GM21515 (cell line): ENCODE data around the gene GAS7.
"Not testable (repeated sequence)": the region's sequence is repeated elsewhere in the genome, so short reads cannot be mapped to it uniquely, and the experiment has no call there.

Experiments
- ATAC-seq: cut with Tn5 transposase; IDR thresholded peaks from one replicate; pipeline ENCODE4 v1.9.1; 2021; ENCODE audit not compliant: unreplicated experiment

The GAS7 gene

DNA sequence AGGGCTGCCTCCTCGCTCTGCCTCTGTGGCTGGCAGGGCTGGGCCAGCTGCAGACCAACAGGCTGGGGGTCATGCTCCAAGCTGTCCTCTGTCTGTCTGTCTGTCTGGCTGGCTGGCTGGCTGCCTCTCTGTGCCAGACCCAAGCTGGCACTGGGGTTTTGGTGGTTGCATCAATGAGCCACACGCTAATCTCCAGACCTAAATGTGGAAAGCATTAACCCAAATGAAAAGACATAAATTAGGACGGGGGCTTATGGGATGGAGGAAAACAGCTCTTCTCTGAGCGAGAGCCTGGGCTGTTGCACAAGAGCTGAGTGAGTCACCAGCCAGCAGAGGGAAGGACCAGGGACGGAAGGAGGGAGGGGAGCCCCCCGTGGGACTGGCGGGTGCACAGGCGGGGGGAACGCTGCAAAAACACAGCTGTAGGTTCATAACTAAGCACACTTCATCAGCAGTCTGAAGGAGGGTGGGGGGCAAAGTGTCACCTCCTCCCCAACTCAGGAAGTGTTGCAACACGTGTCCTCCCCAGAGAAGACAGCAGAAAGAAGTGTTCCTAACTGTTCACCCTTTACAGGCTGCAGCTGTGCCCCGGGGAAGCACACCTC lies 83.4 kb downstream of the GAS7 start:
- no peak for ATAC-seq

DNA sequence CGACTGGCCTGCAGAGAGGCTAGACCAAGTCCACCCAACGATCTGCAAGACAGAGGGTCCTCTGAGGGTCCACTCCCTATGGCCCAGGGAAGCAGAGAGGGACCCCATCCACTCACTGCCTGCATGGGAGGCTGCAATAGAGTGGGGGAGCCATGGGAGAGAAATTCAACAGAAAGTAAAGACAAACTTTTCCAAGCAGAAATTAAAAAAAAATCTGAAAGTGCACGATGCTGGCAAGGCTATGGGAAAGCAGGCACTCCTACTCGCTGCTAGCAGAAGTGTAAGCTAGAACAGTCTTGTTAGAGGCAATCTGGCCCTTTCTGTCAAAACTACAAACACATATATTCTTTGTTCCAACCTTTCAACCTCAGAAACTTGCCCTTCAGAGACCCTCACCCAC lies 85.4 kb downstream of the GAS7 start:
- ATAC-seq: no peak

DNA sequence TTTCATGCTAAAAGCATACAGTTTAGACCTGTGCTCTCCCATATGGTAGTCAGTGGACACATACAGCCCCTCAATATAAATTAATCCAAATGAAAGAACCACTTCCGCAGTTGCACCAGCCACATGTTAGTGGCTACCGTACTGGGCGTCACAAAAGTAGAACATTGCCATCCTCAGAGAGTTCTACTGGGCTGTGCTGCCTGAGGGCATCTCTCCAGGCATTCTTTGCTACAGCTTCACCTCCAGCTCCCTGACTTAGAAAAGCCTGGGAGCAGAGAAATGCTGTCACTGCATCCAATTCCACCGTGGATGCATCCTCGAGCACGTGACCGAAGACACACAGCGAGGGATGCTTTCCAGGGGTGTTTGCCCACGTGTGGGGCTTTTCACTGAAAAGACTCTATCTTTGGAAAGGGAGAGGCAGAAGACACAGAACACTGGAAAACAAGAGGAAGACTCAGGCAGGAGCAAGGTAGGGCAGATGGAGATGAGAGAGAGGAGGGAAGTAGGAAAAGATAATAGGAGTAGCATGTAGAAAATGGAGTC lies 86.4 kb downstream of the GAS7 start:
- no peak for ATAC-seq

DNA sequence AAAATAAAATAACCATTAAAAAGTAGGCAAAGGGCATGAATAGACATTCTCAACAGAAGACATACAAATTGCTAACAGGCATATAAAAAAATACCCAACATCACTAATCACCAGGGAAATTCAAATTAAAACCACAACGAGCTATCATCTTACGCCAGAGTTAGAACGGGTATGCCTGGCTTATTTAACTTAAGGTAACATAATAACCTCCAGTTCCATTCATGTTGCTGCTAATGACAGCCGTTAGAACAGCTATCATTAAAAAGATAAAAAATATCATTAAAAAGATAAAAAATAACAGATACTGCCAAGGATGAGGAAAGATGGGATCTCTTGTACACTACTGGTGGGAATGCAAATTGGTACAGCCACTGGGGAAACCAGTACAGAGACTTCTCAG lies 89.3 kb downstream of the GAS7 start:
- no peak for ATAC-seq

DNA sequence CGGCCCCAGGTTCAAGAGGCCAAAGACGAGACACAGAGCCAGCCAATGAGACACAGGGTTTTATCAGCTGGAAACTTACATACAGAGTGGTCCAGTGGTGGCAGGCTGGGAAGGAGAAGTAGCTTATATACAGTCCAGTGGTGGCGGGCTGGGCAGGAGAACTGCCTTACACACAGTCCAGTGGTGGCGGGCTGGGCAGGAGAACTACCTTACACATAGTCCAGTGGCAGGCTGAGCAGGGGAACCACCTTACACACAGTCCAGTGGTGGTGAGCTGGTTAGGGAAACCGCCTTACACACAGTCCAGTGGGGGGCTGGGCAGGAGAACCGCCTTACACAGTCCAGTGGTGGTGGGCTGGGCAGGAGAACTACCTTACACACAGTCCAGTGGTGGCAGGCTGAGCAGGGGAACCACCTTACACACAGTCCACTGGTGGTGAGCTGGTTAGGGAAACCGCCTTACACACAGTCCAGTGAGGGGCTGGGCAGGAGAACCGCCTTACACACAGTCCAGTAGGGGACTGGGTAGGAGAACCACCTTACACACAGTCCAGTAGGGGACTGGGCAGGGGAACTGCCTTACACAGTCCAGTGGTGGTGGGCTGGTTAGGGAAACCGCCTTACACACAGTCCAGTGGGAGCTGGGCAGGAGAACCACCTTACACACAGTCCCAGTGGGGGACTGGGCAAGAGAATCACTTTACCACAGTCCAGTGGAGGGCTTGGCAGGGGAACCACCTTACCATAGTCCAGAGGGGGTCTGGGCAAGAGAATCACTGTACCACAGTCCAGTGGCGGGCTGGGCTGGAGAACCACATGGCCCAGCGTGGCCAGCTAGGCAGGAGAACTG lies 90.9 kb downstream of the GAS7 start:
- no peak for ATAC-seq

DNA sequence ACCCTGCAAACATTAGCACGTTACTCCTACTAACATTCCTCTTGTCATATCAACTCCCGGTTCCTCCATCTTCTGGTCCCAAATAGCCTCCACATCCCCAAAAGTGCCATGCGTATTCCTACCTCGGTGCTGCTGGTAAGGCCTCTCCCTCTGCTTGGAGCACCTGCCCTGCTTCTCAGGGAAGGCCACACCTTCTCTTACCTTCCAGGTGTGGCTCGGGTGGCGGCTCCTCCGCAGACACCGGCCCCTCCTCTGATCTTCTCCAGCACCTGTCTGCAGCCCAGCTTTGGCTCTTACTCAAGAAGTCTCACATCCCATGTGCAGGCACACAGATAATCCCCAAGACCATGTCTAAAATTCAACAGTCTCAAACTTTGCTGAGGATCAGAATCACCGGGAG lies 92.3 kb downstream of the GAS7 start:
- ATAC-seq: no peak

DNA sequence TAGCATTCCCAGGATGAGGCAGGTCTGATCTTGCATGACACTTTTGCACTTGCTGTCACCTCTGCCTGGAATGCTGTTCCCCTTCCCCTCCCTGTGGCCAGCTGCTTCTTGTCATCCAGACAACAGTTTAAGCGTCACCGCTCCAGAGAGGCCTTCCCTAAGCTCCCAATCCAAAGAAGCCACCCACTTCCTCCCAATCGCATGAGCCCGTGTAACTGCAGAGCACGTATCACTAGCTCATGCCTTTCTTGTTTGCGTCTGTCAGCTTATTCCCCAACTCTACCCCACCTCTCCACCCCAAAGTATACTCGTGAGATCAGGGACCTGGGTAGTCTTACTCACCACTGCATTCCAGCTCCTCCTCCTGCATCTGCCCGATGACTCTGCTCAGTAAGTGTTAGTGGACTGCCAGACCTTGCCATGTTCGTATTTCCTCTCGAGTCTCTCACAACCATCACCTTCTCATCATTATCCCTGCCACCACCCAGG lies 92.8 kb downstream of the GAS7 start:
- ATAC-seq: no peak

DNA sequence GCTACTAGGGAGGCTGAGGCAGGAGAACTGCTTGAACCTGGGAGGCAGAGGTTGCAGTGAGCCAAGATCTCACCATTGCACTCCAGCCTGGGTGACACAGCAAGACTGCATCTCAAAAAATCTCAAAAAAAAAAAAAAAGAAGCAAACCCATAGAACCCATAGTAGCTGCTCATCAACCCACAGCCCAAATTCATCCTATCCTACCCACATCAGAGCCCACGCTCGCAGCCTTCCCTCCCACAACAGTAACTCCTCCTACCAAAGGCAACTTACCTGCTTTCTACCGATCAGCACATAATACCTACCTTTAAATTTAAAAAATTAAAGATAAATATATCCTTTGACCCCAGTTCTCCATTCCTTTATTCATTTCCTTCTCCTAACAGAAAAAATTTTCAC lies 94.7 kb downstream of the GAS7 start:
- no peak for ATAC-seq

DNA sequence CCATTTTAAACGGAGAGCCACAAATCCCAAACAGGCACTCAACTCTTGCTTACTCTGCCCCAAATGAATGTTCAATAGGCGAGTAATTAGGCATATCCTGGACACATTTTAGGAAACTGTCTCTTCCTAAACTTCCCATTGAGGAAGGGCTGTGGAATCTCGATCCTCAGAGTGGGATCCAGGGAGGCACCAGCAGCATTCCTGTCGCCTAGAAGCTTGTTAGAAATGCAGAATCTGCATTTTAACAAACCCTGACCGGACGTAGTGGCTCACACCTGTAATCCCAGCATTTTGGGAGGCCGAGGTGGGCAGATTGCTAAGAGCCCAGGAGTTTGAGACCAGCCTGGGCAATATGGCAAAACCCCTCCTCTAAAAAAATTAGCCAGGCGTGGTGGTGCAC lies 95.6 kb downstream of the GAS7 start:
- no peak for ATAC-seq

DNA sequence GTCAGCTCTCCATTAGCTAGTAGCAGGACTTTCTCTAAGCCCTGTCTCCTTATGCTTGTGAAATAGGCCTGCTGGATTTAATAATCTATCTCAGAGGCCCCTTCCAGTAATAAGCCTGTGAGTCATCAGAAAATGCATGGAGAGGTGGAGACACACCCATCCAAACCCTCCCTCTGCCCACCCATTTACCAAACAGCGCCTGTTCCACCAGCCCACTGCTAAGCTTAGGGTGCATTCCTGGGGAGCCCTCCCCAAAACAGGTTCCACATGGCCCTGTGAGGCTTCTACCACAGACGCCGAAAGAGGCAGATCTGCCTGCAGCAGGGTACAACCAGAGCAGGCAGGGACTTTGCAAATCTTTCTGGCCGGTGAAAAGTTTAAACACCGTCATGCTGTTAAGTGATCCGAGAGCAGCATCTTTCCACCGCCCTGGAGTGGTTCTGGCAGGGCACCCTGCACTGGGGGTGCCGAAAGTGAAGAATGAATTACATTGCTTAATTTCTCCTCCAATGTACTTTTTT lies 99.3 kb downstream of the GAS7 start:
- ATAC-seq: no peak

DNA sequence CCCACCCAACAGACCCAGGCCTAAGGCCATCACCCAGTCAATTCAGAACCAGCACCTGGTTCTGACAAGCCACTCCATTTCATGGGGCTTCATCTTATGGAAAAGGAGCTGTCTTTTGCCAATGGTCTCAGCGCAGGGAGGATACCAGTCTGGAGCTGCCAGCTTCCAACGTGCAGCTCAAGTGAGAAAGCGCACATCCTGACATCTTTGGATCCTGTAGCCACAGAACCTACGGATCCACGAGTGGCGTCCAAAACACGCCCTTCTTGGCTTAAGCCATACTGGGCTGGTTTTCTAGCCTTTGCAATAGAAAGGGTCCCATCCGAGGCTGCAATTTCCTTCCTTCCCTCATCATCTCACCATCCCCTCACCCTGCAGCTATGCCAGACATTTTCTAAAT lies 101.8 kb downstream of the GAS7 start:
- no peak for ATAC-seq

DNA sequence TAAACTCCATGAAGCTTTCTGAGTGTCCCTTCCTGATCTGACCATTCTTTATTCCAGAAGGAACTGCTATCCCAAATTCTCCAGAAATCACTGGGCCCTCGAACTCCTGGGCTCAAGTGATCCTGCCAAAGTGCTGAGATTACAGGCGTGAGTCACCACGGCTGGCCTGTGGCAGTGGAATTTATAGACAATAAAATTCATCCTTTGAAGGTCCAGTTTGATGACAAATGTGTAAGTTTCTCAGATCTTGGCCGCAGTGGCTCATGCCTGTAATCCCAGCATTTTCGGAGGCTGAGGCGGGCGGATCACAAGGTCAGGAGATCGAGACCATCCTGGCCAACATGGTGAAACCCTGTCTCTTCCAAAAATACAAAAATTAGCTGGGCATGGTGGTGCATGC lies 103.1 kb downstream of the GAS7 start:
- not testable (repeated sequence) for ATAC-seq

DNA sequence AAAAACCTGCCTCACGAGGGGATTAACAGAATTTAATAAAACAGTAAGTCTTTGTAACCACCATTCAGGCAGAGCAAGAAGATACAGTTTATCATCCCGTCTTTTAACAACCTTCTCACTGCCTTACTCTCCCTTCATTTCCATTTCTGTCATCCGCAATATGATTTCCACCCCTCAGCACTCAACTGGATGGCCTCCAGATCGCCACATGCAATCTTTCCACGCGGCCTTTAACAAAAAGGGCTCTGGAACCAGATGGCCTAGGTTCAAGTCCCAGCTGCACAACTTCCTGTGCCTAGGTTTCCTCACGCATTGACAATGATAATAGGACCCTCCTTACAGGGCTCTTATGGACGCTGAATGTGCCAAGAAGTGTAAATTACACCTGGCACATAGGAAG lies 103.6 kb downstream of the GAS7 start:
- ATAC-seq: no peak

DNA sequence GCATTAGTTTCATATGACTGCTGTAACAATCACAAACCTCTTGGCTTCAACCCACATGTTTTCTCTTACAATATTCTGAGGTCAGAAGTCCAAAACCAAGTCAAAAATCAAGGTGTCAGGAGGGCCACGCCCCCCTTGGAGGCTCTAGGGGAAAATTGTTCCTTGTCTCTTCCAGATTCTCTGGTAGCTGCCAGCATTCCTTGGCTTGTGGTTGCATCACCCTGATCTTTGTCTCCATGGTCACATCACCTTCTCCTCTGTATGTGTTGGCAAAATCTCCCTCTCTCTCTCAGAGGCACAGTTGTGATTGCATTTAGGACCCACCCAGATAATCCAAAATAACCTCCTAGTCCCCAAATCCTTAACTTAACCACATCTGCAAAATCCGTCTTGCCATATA lies 105.8 kb downstream of the GAS7 start:
- ATAC-seq: no peak

DNA sequence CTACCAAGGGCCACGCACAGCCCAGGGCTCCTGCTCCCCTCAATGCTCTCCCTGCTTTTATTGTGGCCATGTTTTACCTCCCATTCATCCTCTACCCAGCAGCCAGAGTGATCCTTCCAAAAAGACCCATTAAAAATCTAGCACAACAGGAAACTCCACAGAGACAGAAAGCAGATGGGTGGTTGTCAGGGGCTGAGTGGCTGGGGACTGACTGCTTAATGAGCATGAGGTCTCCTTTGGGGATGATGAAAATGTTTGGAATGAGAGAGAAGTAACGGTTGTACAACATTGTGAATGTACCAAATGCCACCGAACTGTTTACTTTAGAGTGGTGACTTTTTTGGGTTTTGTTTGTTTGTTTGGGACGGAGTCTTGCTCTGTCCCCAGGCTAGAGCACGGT lies 107.4 kb downstream of the GAS7 start:
- ATAC-seq: no peak

DNA sequence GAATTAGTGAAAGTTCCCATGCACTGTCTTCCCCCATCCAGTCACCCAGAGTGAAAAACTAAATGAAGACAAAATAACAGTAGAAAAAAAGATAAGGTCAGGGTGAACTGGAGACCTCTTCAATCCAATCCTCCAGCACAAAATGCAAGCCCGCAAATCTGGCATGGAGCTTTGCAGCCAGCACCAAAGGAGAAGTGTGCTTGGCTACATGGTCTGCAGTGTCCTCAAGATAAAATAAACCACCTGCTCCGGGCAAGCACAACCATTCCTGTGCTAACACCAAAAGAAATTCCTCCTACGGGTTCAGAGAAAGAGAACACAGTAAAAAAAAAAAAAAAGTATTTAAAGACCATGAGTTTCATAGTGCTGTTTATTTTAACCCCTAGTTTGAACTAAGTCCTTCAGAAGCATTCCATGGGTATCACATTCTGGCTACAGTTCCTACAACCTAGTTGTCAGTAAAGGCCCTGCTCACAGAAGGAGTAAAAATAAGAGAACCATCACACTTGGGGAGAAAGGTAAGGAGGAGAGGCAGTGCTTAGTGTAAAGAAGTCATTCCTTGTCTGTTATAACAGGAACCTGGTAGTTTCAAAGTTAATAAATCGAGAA lies 109.1 kb downstream of the GAS7 start:
- no peak for ATAC-seq

DNA sequence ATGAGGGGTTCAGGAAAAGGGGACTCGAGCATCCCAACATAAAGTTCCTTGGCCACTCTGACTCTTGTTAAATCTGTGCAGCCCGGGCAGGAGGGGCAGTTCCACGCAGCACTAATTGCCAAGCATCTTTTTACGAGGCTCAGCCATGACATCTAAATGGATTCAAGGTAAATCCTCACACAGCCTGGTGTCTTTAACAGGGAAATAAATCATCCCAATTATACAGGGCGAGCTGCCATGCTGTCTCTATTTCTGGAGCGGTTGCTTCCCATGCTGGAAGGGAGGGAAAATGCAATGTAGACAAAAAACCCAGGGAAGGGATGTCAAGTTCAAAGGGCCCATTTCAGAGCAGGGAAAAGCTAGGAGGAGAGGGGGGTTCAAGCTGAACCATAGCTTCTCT lies 110.0 kb downstream of the GAS7 start:
- ATAC-seq: no peak

DNA sequence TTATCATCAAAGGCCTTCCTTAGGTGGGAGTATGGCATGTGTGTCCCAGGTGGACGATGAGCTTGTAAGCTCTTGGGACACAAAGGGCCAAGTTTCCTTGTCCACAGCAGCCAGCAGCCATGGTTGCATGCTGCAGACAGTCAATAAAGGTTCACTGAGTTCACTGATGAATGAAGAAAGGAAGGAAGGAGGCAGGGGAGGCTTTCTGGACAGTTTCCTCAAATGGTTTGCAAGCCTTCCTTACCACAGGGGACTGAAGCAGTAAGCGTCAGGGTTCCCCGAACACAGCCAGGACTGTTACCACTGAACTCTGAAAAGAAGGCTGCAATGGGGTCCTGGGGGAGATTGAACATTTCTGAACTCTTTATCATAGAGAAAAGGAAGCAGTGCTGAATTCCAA lies 111.1 kb downstream of the GAS7 start:
- ATAC-seq: no peak

DNA sequence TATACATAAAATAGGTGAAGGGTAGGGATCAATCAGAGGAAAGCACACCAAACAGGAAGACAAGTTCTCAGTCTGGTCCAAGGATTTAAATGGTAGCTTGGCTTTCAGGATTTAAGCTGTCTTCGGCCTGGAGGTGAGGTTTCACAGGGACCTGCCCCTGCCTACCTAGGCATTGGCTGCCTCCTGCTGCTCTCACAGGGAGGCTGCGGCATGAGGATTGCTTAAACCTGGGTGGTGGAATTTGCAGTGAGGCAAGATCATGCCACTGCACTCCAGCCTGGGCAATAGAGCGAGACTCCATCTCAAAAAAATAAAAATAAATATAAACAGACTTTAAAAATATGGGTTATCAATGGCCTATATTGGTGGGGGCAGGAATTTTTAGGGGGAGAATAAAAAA lies 114.5 kb downstream of the GAS7 start:
- no peak for ATAC-seq

DNA sequence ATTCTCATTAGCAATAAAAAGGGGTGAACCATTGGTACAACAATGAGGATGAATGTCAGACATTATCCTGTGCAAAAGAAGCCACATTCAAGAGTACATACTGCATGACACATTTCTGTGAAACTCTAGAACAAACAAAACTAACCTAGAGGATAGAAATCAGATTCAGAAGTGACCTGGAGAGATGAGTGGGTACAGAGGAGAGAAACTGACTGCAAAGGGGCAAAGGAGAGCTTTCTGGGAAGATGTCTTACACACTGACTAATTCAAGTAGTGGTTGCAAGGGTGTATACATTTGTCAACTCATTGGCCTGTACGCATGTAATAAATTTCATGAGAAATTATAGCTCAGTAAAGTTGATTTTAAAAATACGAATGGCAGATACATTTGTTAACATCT lies 115.6 kb downstream of the GAS7 start:
- no peak for ATAC-seq

DNA sequence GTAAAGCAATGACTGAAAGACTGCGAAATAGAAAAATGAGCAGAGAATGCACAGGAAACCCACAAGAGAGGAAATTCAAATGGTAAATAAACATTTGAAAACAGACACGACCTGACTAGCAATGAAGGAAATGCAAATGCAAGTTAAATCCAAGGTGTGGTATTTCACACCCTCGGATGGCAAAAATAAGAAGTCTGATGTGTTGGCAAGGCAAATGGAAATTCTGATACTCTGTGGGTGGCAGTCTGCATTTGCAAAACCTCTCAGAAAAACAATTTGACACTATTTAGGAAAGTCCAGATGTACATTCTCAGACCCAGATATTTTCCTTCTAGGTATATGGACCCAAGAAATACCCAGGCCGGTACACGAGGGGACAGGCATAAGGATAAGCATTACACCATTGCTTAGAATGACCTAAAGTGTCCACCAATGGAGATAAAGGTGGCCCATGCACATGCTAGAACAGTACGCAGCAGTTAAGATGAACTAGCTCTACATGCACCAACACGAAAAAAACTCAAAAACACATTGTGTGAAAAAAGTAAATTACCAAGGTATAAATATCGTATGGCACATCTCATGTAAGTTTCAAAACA lies 116.7 kb downstream of the GAS7 start:
- no peak for ATAC-seq
